GM12891 (cell line): Measurements from ENCODE around the gene RRAGD.

Experiments used
- PAX5 ChIP-seq: IDR thresholded peaks from 2 replicates; pipeline ENCODE4 v1.6.1; 2011; ENCODE audit warnings: low read length, moderate library complexity, mild to moderate bottlenecking; ENCODE audit not compliant: insufficient read depth, severe bottlenecking
- POLR2A ChIP-seq: IDR thresholded peaks from 2 replicates; pipeline ENCODE4 v1.6.1; 2011; ENCODE audit warnings: low read depth, low read length, control low read depth
- POLR2AphosphoS5 ChIP-seq: IDR thresholded peaks from 2 replicates; pipeline ENCODE4 v1.6.1; 2011; ENCODE audit warnings: low read depth, low read length, control low read depth
- SPI1 ChIP-seq: IDR thresholded peaks from 2 replicates; pipeline ENCODE4 v1.6.1; 2011; ENCODE audit warnings: low read depth, low read length, control low read depth
- TAF1 ChIP-seq: IDR thresholded peaks from 2 replicates; pipeline ENCODE4 v1.6.1; 2011; ENCODE audit warnings: low read depth, low read length, control low read depth

DNA sequence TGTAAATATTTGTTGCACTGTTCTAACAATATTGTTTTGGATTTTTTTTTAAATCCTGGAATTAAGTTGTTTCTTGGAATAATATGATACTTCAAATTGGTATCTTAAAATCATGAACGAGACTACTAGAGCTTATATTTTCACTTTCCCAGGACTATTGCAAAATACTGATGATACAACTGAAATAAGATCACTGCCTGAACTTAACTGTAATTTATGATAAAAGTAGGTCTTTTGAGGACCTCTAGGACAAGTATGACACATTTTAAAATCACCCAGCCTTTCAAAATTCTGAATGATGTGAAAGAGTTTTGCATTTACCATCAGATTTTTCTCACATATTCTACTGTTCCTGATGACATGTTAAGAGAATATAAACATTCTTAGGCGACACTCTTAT, 50.9 kb downstream of the RRAGD start:
- TF ChIP-seq POLR2AphosphoS5 (no peak), POLR2A (no peak), PAX5 (no peak), TAF1 (no peak), SPI1 (no peak)
